ENCODE measurements around the gene ADRA2B.
"Not testable (repeated sequence)": the region's sequence is repeated elsewhere in the genome, so short reads cannot be mapped to it uniquely, and the experiment has no call there.

ADRA2B gene

GRCh38 chr2:96065381-96065930 is 50.9 kb downstream of the ADRA2B start:
- H3K4me3 ChIP-seq (ENCODE audit: low read depth, low read length): no peak overlapping the region
- DNase-seq (ENCODE audit: low read depth): no peak
- no peak for TF ChIP-seq CTCF (IDR thresholded peaks at IDR 0.05; ENCODE audit: insufficient read depth, low read depth, low read length, missing control alignments)

GRCh38 chr2:96064760-96065159 is 51.6 kb downstream of the ADRA2B start:
- DNase-seq (ENCODE audit: low read depth); H3K4me3 ChIP-seq (ENCODE audit: low read depth, low read length): not testable (repeated sequence)

GRCh38 chr2:96064047-96064675 is 52.2 kb downstream of the ADRA2B start:
- DNase-seq (ENCODE audit: low read depth): not testable (repeated sequence)

GRCh38 chr2:96063116-96063899 is 53.1 kb downstream of the ADRA2B start:
- not testable (repeated sequence) for H3K4me3 ChIP-seq (ENCODE audit: low read depth, low read length); DNase-seq (ENCODE audit: low read depth)

More at GRCh38 chr2:96064047-96064675, 52.2 kb downstream of the ADRA2B start:
- H3K4me3 ChIP-seq (ENCODE audit: low read depth, low read length): not testable (repeated sequence)
